ENCODE measurements around the gene GABBR1.

GRCh38 chr6:29547573-29547972 lies 85.4 kb downstream of the GABBR1 start:
- TF ChIP-seq NR2C2 (CRISPR knock-in tag; IDR thresholded peaks at IDR 0.05; ENCODE audit: borderline replicate concordance) (no peak), HDAC6 (IDR thresholded peaks at IDR 0.05; ENCODE audit: low read depth, low read length) (no peak), ARNTL (CRISPR knock-in tag; IDR thresholded peaks at IDR 0.05) (no peak), ZSCAN21 (CRISPR knock-in tag; IDR thresholded peaks at IDR 0.05; ENCODE audit: borderline replicate concordance) (no peak), ZHX1 (CRISPR knock-in tag; IDR thresholded peaks at IDR 0.05; ENCODE audit: low read depth) (no peak), POLR2A (IDR thresholded peaks at IDR 0.05; ENCODE audit: insufficient read depth in 1 of 2, low read depth in 2 of 2, low read length in 2 of 2) (no peak), HNRNPK (IDR thresholded peaks at IDR 0.05; ENCODE audit: low read depth, low read length, poor library complexity, severe bottlenecking) (no peak), GABPB1 (CRISPR knock-in tag; IDR thresholded peaks at IDR 0.05) (no peak), ETV5 (CRISPR knock-in tag; IDR thresholded peaks at IDR 0.05; ENCODE audit: borderline replicate concordance) (no peak), CHD2 (IDR thresholded peaks at IDR 0.05; ENCODE audit: low read depth, low read length) (no peak), KLF6 (CRISPR knock-in tag; IDR thresholded peaks at IDR 0.05) (no peak)
- TF ChIP-seq, protein P1, sequence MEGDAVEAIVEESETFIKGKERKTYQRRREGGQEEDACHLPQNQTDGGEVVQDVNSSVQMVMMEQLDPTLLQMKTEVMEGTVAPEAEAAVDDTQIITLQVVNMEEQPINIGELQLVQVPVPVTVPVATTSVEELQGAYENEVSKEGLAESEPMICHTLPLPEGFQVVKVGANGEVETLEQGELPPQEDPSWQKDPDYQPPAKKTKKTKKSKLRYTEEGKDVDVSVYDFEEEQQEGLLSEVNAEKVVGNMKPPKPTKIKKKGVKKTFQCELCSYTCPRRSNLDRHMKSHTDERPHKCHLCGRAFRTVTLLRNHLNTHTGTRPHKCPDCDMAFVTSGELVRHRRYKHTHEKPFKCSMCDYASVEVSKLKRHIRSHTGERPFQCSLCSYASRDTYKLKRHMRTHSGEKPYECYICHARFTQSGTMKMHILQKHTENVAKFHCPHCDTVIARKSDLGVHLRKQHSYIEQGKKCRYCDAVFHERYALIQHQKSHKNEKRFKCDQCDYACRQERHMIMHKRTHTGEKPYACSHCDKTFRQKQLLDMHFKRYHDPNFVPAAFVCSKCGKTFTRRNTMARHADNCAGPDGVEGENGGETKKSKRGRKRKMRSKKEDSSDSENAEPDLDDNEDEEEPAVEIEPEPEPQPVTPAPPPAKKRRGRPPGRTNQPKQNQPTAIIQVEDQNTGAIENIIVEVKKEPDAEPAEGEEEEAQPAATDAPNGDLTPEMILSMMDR (CRISPR knock-in tag; IDR thresholded peaks at IDR 0.05) = no peak
- TF ChIP-seq, protein P2, sequence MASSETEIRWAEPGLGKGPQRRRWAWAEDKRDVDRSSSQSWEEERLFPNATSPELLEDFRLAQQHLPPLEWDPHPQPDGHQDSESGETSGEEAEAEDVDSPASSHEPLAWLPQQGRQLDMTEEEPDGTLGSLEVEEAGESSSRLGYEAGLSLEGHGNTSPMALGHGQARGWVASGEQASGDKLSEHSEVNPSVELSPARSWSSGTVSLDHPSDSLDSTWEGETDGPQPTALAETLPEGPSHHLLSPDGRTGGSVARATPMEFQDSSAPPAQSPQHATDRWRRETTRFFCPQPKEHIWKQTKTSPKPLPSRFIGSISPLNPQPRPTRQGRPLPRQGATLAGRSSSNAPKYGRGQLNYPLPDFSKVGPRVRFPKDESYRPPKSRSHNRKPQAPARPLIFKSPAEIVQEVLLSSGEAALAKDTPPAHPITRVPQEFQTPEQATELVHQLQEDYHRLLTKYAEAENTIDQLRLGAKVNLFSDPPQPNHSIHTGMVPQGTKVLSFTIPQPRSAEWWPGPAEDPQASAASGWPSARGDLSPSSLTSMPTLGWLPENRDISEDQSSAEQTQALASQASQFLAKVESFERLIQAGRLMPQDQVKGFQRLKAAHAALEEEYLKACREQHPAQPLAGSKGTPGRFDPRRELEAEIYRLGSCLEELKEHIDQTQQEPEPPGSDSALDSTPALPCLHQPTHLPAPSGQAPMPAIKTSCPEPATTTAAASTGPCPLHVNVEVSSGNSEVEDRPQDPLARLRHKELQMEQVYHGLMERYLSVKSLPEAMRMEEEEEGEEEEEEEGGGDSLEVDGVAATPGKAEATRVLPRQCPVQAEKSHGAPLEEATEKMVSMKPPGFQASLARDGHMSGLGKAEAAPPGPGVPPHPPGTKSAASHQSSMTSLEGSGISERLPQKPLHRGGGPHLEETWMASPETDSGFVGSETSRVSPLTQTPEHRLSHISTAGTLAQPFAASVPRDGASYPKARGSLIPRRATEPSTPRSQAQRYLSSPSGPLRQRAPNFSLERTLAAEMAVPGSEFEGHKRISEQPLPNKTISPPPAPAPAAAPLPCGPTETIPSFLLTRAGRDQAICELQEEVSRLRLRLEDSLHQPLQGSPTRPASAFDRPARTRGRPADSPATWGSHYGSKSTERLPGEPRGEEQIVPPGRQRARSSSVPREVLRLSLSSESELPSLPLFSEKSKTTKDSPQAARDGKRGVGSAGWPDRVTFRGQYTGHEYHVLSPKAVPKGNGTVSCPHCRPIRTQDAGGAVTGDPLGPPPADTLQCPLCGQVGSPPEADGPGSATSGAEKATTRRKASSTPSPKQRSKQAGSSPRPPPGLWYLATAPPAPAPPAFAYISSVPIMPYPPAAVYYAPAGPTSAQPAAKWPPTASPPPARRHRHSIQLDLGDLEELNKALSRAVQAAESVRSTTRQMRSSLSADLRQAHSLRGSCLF (CRISPR knock-in tag; IDR thresholded peaks at IDR 0.05; ENCODE audit: borderline replicate concordance) = no peak
- TF ChIP-seq, protein P3, sequence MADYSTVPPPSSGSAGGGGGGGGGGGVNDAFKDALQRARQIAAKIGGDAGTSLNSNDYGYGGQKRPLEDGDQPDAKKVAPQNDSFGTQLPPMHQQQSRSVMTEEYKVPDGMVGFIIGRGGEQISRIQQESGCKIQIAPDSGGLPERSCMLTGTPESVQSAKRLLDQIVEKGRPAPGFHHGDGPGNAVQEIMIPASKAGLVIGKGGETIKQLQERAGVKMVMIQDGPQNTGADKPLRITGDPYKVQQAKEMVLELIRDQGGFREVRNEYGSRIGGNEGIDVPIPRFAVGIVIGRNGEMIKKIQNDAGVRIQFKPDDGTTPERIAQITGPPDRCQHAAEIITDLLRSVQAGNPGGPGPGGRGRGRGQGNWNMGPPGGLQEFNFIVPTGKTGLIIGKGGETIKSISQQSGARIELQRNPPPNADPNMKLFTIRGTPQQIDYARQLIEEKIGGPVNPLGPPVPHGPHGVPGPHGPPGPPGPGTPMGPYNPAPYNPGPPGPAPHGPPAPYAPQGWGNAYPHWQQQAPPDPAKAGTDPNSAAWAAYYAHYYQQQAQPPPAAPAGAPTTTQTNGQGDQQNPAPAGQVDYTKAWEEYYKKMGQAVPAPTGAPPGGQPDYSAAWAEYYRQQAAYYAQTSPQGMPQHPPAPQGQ (CRISPR knock-in tag; IDR thresholded peaks at IDR 0.05; ENCODE audit: borderline replicate concordance) = no peak
